ENCODE measurements around the gene ABCB1.
"Not testable (repeated sequence)": the region's sequence is repeated elsewhere in the genome, so short reads cannot be mapped to it uniquely, and the experiment has no call there.

The ABCB1 gene

DNA sequence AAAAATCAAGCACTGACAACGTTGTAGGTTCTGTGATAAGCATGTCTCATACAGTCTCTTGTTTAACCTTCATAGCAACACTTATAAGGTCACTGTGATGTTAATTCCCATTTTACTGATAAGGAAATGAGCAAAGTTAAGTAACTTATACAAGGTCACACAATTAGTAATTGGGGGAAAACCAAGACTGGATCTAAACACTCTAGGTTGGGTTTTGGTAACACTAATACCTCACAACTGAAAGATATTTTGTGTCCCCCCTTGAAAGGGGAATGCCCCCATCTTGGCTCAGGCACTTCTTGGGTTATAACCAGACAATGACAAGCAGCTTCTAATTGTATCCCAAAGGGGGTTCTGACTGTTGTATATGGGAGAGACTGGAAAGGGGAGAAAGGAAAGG lies 89.2 kb downstream of the ABCB1 start:
- no peak for DNase-seq

- no peak for DNase-seq
Observed at GRCh38 chr7:87510411-87510875, 90.2 kb downstream of the ABCB1 start.

DNA sequence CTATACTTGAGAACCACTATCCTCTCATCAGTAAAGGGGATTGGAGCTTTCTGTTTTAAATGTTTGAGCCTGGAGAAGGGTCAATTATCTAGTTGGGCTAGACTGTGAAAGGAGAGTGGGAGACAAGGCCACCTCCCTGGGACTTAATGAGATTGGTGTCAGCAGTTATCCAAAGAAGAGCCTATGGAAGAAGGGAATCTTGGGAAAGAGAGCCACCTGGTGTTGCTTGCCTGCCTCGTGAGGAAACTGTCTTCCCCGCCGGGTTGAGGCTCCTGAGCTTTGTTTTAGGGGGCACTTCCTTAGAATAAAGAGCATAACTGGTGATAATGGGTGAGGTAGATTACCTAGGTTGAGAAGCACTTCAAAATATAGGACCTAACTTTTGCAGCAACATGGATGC lies 93.2 kb downstream of the ABCB1 start:
- no peak for DNase-seq

- no peak for DNase-seq
Observed at GRCh38 chr7:87506246-87507180, 94.2 kb downstream of the ABCB1 start.

- DNase-seq: no peak
Observed at GRCh38 chr7:87505557-87506245, 95.0 kb downstream of the ABCB1 start.

DNA sequence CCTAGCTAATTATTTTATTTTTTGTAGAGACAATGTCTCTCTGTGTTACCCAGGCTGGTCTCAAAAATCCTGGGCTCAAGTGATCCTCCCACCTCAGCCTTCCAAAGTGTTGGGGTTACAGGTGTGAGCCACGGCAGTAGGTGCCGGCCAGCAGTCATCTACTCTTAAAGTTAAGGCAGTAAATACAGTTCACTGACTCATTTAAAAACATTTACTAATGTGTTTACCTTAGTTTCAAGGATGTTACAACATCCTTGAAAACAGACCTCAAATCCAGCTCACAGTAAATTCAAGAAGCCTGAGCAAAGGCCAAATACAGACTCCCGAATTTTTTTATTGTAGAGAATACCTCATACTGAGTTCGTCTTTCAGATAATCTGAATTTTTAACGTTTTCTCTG lies 95.6 kb downstream of the ABCB1 start:
- no peak for DNase-seq

GRCh38 chr7:87499494-87499893 lies 101.2 kb downstream of the ABCB1 start:
- DNase-seq: no peak

DNA sequence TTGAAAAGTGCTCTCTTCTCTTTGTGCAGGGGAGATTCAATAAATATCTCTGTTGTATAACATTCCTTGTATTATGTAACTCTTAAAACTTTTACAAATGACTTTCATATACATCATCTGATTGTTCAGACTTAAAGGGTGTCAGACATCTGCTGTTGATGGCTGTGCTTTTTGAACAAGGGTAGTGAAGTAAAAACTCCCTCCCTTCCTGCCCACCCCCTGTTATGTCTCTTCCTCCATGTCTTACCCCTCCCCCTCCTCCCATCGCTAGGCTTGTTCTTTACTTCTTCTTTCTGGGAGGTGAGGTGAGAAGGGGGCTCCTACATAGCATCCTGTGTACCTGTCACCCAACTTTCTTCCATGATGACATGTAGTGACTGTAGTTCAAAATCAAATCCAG lies 101.8 kb downstream of the ABCB1 start:
- no peak for DNase-seq

DNA sequence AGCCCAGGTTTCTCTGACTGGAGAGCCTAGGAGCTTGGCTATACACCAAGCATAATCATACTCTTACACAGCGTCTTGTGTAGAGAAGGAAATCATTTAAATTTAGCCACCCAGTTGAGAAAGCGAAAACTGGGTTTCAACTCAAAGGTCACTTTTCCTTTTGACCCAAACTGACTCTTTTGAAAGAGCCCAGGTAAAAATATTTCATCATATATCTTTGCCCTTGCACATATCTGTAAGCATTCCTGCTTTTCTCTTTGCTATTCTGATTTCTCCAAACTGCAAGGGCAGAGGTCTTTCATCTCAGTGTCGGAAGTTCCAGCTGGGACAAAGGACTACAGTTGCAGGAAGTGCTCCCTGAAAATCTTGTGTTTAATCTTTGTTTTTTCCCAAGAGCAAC lies 103.2 kb downstream of the ABCB1 start:
- DNase-seq: no peak

GRCh38 chr7:87495366-87495765 lies 105.3 kb downstream of the ABCB1 start:
- DNase-seq: no peak

DNA sequence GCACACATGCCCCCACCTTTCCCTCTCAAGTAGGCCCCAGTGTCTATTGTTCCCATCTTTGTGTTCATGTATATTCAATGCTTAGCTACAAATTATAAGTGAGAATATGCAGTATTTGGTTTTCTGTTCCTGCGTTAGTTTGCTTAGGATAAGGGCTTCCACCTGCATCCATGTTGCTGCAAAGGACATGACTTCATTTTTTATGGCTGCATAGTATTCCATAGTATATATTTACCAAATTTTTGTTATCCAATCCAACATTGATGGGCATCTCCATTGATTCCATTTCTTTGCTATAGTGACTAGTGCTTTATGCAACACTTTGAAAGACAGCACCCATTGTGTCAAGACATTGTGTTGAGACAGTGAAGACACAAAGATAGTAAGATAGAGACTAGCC lies 106.2 kb downstream of the ABCB1 start:
- DNase-seq: no peak

GRCh38 chr7:87483131-87483530 lies 117.6 kb downstream of the ABCB1 start:
- DNase-seq: no peak

DNA sequence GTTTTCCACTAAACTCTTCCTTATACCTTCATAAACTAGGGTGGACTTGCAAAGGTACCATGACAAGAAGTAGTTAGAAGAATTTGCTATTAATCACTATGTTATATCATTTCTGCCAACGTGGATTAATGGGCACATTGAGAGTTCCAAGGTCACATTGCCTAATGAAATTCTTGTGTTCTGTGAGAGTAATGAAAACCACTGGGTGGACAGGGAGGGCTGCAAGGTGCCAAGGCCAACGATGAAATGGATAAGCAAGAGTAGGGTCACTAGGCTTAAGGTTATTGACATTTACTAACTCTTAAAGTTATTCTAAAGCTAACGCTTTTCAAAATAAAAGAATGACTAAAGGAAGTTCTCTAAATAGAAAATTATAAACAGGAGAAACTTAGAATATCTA lies 118.6 kb downstream of the ABCB1 start:
- DNase-seq: no peak

- no peak for DNase-seq
Observed at GRCh38 chr7:87480386-87480785, 120.3 kb downstream of the ABCB1 start.

DNA sequence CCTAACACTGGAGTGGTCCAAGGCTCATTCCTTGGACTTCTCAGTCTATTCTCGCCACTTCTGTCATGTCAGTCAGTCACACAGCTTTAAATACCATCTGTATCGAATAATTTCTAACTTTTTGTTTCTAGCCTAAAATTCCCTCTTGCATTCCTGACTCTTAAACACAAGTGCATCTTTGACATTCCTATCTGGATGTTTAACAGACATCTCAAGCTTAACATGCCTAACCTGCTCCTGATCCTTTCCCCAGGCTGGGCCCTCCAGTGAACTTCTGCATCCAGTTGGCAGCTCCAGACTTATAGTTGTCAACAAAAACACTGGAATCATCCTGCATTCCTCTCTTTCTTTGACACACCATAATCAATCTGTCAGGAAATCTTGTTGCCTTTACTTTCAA lies 120.7 kb downstream of the ABCB1 start:
- no peak for DNase-seq

DNA sequence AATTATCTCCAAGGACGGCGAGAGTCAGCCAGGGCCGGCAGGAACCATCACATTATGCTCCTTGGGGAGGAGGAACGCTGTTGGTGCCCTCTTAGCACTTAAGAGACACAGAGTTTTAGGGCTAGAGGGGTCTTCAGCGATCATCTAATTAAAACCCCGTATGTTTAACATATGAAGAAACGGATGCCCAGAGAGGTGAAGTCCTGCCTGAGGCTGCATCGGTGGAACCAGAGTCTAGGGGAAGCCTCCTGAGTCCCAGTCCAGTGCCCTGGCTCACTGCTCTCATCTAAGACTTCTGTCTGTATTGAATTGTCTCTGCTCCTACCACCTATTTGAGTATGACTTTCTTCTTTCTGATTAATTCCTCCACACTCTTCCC lies 124.5 kb downstream of the ABCB1 start:
- no peak for DNase-seq

- DNase-seq: no peak
Observed at GRCh38 chr7:87475359-87476178, 125.1 kb downstream of the ABCB1 start, which contains the start of gene ABCB4. ABCB4 (minus strand) TSS chr7:87475680; CDS start chr7:87475465, 215 bp downstream.

DNA sequence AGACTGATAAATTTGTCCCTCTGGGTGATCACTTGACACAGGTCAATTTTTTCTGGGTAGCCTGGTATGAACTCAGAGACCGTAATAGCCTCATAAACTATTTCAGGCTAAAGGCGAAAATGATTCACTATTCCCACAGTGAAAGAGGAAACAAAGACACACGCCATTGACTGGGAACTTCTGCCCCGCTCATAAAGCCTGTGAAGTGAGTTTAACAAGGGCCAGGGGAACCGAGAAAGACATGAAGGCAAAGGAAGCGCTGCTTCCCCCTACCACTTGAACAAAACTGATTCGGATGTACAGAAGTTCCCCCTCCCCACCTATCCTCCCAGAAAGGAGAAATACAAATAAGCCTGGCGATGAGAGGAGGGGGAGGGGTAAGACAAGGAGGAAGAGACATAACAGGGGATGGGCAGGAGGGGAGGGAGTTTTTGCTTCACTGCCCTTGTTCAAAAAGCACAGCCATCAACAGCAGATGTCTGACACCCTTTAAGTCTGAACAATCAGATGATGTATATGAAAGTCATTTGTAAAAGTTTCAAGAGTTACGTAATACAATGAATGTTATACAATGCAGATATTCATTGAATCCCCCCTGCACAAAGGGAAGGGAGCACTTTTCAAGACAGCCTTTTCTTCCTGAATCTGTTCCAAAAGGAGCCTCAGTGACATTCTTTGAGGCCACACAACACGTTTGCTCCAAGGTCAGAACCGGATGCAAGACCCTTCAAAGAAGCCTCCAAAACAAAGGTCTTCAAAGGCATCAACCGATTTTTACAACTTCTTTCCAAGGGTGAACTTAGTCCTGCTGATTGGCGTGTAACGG lies 125.9 kb downstream of the ABCB1 start:
- DNase-seq: no peak

- DNase-seq: no peak
Observed at GRCh38 chr7:87473986-87474385, 126.7 kb downstream of the ABCB1 start.

DNA sequence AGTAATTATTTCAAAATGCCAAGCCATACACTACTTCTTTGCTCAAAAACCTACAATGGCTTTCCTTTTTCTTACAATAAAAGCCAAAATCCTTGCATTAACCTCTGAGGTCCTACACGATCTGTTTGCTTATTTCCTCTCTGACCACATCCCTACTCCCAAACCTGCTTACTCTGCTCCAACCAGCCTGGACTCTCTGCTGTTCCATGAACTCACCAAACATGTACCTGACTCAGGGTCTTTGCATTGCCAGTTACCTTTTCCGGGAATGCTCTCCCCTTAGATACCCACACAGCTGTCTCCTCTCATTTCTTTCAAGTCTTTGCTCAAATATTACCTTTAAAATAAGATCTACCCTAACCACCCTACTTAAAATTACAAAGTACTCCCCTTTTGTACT lies 127.5 kb downstream of the ABCB1 start:
- no peak for DNase-seq

DNA sequence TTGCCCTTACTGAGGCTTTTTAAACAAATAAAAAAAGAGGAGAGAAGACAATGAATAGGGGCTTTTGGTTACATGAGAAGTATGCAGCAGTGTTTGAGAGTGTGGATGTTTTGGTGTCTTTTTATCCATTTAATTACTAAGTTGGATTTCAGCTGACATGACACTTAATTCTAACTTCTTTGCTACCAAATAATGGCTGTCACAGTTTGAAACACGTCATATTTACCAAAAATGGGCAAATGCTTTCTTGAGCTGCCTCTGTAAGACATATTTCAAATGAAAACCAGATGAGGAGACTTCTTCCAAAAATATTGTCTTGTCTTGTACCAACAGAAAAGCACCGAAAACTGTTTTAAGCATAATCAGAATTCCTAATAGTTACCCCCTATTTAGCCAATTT lies 129.2 kb downstream of the ABCB1 start:
- no peak for DNase-seq

DNA sequence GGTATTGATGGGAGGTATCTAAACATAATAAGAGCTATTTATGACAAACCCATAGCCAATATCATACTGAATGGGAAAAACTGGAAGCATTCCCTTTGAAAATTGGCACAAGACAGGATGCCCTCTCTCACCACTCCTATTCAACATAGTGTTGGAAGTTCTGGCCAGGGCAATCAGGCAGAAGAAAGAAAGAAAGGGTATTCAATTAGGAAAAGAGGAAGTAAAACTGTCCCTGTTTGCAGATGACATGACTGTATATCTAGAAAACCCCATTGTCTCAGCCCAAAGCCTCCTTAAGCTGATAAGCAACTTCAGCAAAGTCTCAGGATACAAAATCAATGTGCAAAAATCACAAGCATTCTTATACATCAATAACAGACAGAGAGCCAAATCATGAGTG lies 131.5 kb downstream of the ABCB1 start:
- DNase-seq: not testable (repeated sequence)
